HepG2 (cell line): Measurements from ENCODE around the gene CDH23. TPM values are rescaled to one million over a fixed set of nuclear protein-coding genes. Genes with fewer than 3 reads are reported as not detected.

Experiments used
- ARNT2 ChIP-seq: sonication (generic); formaldehyde crosslinking; IDR thresholded peaks from 2 replicates; pipeline ENCODE4 v1.8.0; 2022; ENCODE audit warnings: mild to moderate bottlenecking, low read depth, missing genetic modification reagents, moderate library complexity
- BCL6 ChIP-seq: IDR thresholded peaks from 2 replicates; pipeline ENCODE4 v1.6.1; 2016; ENCODE audit warnings: missing genetic modification reagents, missing compliant biosample characterization
- EP300 ChIP-seq, 3 experiments: sonication (generic) in 1 of 3; formaldehyde crosslinking in 1 of 3; IDR thresholded peaks; 2 replicates each; pipeline versions ENCODE4 v1.5.1 to v1.6.1; 2011 to 2020; ENCODE audit warnings: low read depth in 2 of 3, low read length in 2 of 3, borderline replicate concordance in 1 of 3, improper control_type of control experiment in 1 of 3, mild to moderate bottlenecking in 1 of 3, missing genetic modification reagents in 1 of 3, moderate library complexity in 1 of 3
- FOXP1 ChIP-seq, 2 experiments: fragments of 450-650 bp in 1 of 2; IDR thresholded peaks; 2 replicates each; pipeline ENCODE4 v1.6.1; 2017 to 2018; ENCODE audit warnings: antibody characterized with exemption in 1 of 2
- GATAD1 ChIP-seq: IDR thresholded peaks from 2 replicates; pipeline ENCODE4 v1.6.1; 2016; ENCODE audit warnings: missing genetic modification reagents, missing compliant biosample characterization
- HCFC1 ChIP-seq: fragments of 150-350 bp; IDR thresholded peaks from 2 replicates; pipeline ENCODE4 v1.6.1; 2014; ENCODE audit warnings: low read depth, low read length
- HNF4A ChIP-seq: sonication (generic); formaldehyde crosslinking; IDR thresholded peaks from 2 replicates; pipeline ENCODE4 v1.4.0; 2020; ENCODE audit warnings: missing genetic modification reagents
- JARID2 ChIP-seq: sonication (generic); formaldehyde crosslinking; IDR thresholded peaks from 2 replicates; pipeline ENCODE4 v1.8.1; 2023; ENCODE audit warnings: missing genetic modification reagents, inconsistent platforms; ENCODE audit not compliant: insufficient replicate concordance
- MTA3 ChIP-seq: sonication (generic); formaldehyde crosslinking; IDR thresholded peaks from 2 replicates; pipeline ENCODE4 v1.4.0; 2020; ENCODE audit warnings: missing genetic modification reagents
- PCBP2 ChIP-seq: fragments of 200-400 bp; formaldehyde crosslinking; optimal IDR thresholded peaks from 2 replicates; pipeline ENCODE3; 2018; ENCODE audit warnings: low read length, low read depth; ENCODE audit not compliant: poor library complexity, severe bottlenecking
- POLR2AphosphoS2 ChIP-seq: IDR thresholded peaks from 2 replicates; pipeline ENCODE4 v1.6.1; 2011; ENCODE audit warnings: low read depth, low read length, improper control_type of control experiment
- RNF2 ChIP-seq: fragments of 450-650 bp; conservative IDR thresholded peaks from 2 replicates; pipeline ENCODE4 v1.6.1; 2016; ENCODE audit warnings: low read depth
- SKI ChIP-seq: fragments of 450-650 bp; IDR thresholded peaks from one replicate; pipeline ENCODE4 v1.6.1; 2018; ENCODE audit warnings: mild to moderate bottlenecking; ENCODE audit not compliant: partially characterized antibody
- SMC3 ChIP-seq: IDR thresholded peaks from 2 replicates; pipeline ENCODE4 v1.6.1; 2011; ENCODE audit warnings: low read length, improper control_type of control experiment
- TBX3 ChIP-seq: fragments of 450-650 bp; IDR thresholded peaks from 2 replicates; pipeline ENCODE4 v1.6.1; 2017; ENCODE audit warnings: antibody characterized with exemption, mild to moderate bottlenecking, inconsistent platforms, borderline replicate concordance
- TSC22D2 ChIP-seq: sonication (generic); formaldehyde crosslinking; IDR thresholded peaks from 2 replicates; pipeline ENCODE4 v1.5.1; 2020; ENCODE audit warnings: missing genetic modification reagents, mild to moderate bottlenecking, borderline replicate concordance
- XBP1 ChIP-seq: sonication (generic); formaldehyde crosslinking; IDR thresholded peaks from 2 replicates; pipeline ENCODE4 v1.5.0; 2020; ENCODE audit warnings: missing genetic modification reagents
- ZIK1 ChIP-seq: sonication (generic); formaldehyde crosslinking; IDR thresholded peaks from 2 replicates; pipeline ENCODE4 v1.5.0; 2020; ENCODE audit warnings: mild to moderate bottlenecking, low read depth, missing genetic modification reagents, borderline replicate concordance
- ZNF10 ChIP-seq: sonication (generic); formaldehyde crosslinking; IDR thresholded peaks from 2 replicates; pipeline ENCODE4 v1.4.0; 2020; ENCODE audit warnings: mild to moderate bottlenecking, low read depth, missing genetic modification reagents, borderline replicate concordance
- ZNF263 ChIP-seq: sonication (generic); formaldehyde crosslinking; IDR thresholded peaks from 2 replicates; pipeline ENCODE4 v1.4.0; 2020; ENCODE audit warnings: missing genetic modification reagents
- ZNF30 ChIP-seq: sonication (generic); formaldehyde crosslinking; IDR thresholded peaks from 2 replicates; pipeline ENCODE4 v1.5.0; 2020; ENCODE audit warnings: mild to moderate bottlenecking, missing genetic modification reagents
- ZNF570 ChIP-seq: sonication (generic); formaldehyde crosslinking; IDR thresholded peaks from 2 replicates; pipeline ENCODE4 v1.4.0; 2020; ENCODE audit warnings: mild to moderate bottlenecking, missing genetic modification reagents, borderline replicate concordance
- ZNF816 ChIP-seq: sonication (generic); formaldehyde crosslinking; IDR thresholded peaks from 2 replicates; pipeline ENCODE4 v1.8.0; 2022; ENCODE audit warnings: missing genetic modification reagents, mild to moderate bottlenecking, borderline replicate concordance
- ZSCAN25 ChIP-seq: sonication (generic); formaldehyde crosslinking; IDR thresholded peaks from 2 replicates; pipeline ENCODE4 v1.8.0; 2022; ENCODE audit warnings: mild to moderate bottlenecking, missing genetic modification reagents
- ZSCAN30 ChIP-seq: sonication (generic); formaldehyde crosslinking; IDR thresholded peaks from 2 replicates; pipeline ENCODE4 v1.5.0; 2020; ENCODE audit warnings: mild to moderate bottlenecking, missing genetic modification reagents
- polyA plus RNA-seq, 8 experiments: library from polyadenylated mRNA; depleted of rRNA in 3 of 8; stranded (reverse) in 7 of 8; unstranded in 1 of 8; fragments of >200 nt; fragmentation: Illumina TruSeq in 4 of 8; extraction: Trizol in 4 of 8; gene quantifications; 2 replicates each; pipeline versions ENCODE4 v1.2.1 to v1.2.3, GENCODE V29; 2011 to 2016; ENCODE audit warnings: low read depth in 4 of 8, missing spikeins in 1 of 8, mixed read lengths in 1 of 8; ENCODE audit not compliant: insufficient read depth in 1 of 8
- total RNA-seq, 5 experiments: library from RNA; depleted of rRNA; stranded (reverse); fragments of >200 nt; fragmentation: Illumina TruSeq; extraction: Trizol; gene quantifications; 2 replicates each; pipeline ENCODE4 v1.2.3, GENCODE V29; 2016; ENCODE audit warnings: low read depth in 1 of 5
- TF ChIP-seq, protein P1 (sequence below): sonication (generic); formaldehyde crosslinking; IDR thresholded peaks from 2 replicates; pipeline ENCODE4 v1.5.0; 2020; ENCODE audit warnings: mild to moderate bottlenecking, missing genetic modification reagents
- TF ChIP-seq, protein P2 (sequence below): sonication (generic); formaldehyde crosslinking; IDR thresholded peaks from 2 replicates; pipeline ENCODE4 v1.4.0; 2020; ENCODE audit warnings: missing genetic modification reagents
- TF ChIP-seq, protein P3 (sequence below), 2 experiments: fragments of 450-650 bp in 1 of 2; sonication (generic) in 1 of 2; formaldehyde crosslinking; IDR thresholded peaks; 2 replicates each; pipeline versions ENCODE4 v1.5.0 to v1.8.0; 2020 to 2022; ENCODE audit warnings: mild to moderate bottlenecking in 1 of 2, missing genetic modification reagents in 1 of 2

CDH23 gene
- total and polyA plus RNA-seq, 2 of the 13 experiments (the other 11 are each of a cell fraction or from before 2014, with no cell fraction given), result 0.13 TPM; not detected in 1

DNA sequence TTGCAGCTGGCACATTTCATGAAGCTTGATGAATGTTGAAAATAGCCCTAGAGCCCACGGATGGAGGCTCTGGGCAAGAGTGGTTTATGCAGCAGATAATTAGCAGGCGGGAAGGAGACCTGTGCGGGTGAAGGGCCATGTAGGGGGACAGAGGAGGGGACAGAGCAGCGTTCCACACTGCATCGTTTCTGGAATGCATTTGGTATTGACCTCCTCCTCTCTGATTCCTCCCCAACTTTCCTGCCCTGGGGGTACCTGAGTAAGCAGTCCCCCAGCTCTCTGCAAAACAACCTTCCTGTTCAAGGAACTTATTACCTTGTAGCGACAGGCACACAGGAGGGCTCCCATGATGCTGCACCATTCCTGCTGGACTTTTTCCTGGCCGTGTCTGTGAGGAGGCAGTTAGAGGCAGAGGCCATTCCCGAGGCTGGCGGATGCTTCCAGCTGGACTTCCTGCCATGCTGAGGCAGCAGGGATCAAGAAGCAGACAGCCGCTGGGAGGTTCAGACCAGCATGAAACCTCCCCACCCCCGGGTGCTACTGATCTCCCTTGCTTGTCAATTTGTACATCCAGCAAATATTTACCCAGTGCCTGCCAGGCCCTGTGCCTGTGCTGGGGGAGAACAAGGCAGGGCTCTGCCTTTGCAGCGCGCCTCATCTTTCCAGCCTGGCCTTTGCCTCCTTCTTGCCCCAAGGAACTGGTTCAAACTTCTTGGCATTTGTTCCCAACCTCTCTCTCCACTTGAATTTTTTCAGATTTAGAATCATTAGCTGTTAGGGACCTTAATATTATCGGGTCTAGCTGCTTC, 48.9 kb upstream of the CDH23 start (continued):
- TF ChIP-seq XBP1 (CRISPR knock-in tag), result no peak
- TF ChIP-seq ZSCAN30, result no peak
- peak; percentile 65; the same call in 1 of the 2 replicates for TF ChIP-seq ZNF263 (CRISPR knock-in tag)
- TF ChIP-seq, protein P1, sequence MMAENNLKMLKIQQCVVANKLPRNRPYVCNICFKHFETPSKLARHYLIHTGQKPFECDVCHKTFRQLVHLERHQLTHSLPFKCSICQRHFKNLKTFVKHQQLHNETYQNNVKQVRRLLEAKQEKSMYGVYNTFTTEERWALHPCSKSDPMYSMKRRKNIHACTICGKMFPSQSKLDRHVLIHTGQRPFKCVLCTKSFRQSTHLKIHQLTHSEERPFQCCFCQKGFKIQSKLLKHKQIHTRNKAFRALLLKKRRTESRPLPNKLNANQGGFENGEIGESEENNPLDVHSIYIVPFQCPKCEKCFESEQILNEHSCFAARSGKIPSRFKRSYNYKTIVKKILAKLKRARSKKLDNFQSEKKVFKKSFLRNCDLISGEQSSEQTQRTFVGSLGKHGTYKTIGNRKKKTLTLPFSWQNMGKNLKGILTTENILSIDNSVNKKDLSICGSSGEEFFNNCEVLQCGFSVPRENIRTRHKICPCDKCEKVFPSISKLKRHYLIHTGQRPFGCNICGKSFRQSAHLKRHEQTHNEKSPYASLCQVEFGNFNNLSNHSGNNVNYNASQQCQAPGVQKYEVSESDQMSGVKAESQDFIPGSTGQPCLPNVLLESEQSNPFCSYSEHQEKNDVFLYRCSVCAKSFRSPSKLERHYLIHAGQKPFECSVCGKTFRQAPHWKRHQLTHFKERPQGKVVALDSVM, result peak; percentile 100
- no peak for TF ChIP-seq RNF2
- no peak for TF ChIP-seq POLR2AphosphoS2
- TF ChIP-seq EP300 (IDR thresholded peaks at IDR 0.05; ENCODE audit: low read depth in 2 of 2, low read length in 2 of 2), result peak in 1 of 2 experiments; percentile 76; a peak in 2 of 4 replicates
- peak; percentile 72 for TF ChIP-seq EP300 (CRISPR knock-in tag; IDR thresholded peaks at IDR 0.05; ENCODE audit: borderline replicate concordance)
- no peak; the same call in 1 of the 2 replicates for TF ChIP-seq TSC22D2 (CRISPR knock-in tag)
- TF ChIP-seq FOXP1 (IDR thresholded peaks at IDR 0.05), result no peak
- TF ChIP-seq FOXP1 (CRISPR knock-in tag; IDR thresholded peaks at IDR 0.05), result peak; percentile 76
- no peak for TF ChIP-seq JARID2 (CRISPR knock-in tag)
- no peak for TF ChIP-seq ZNF30
- TF ChIP-seq SKI, result peak; percentile 66
- no peak for TF ChIP-seq ZNF10 (CRISPR knock-in tag)
- TF ChIP-seq, protein P2, sequence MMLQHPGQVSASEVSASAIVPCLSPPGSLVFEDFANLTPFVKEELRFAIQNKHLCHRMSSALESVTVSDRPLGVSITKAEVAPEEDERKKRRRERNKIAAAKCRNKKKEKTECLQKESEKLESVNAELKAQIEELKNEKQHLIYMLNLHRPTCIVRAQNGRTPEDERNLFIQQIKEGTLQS (CRISPR knock-in tag), result no peak
- no peak for TF ChIP-seq ZNF570 (CRISPR knock-in tag)
- no peak; the same call in 1 of the 2 replicates for TF ChIP-seq SMC3
- no peak for TF ChIP-seq PCBP2
- TF ChIP-seq HNF4A (CRISPR knock-in tag), result peak; percentile 75
- no peak for TF ChIP-seq HCFC1
- peak; percentile 68; the same call in 1 of the 2 replicates for TF ChIP-seq ARNT2 (CRISPR knock-in tag)
- no peak for TF ChIP-seq MTA3 (CRISPR knock-in tag)
- no peak for TF ChIP-seq ZNF816 (CRISPR knock-in tag)
- peak; percentile 47; the same call in 1 of the 2 replicates for TF ChIP-seq ZSCAN25 (CRISPR knock-in tag)
- no peak for TF ChIP-seq TBX3
- TF ChIP-seq, protein P3, sequence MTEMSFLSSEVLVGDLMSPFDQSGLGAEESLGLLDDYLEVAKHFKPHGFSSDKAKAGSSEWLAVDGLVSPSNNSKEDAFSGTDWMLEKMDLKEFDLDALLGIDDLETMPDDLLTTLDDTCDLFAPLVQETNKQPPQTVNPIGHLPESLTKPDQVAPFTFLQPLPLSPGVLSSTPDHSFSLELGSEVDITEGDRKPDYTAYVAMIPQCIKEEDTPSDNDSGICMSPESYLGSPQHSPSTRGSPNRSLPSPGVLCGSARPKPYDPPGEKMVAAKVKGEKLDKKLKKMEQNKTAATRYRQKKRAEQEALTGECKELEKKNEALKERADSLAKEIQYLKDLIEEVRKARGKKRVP (CRISPR knock-in tag; IDR thresholded peaks at IDR 0.05), result no peak
- TF ChIP-seq BCL6 (CRISPR knock-in tag), result peak; percentile 67
- no peak for TF ChIP-seq ZIK1
- TF ChIP-seq GATAD1 (CRISPR knock-in tag), result peak; percentile 56
